Panc1 (cell line): Measurements from ENCODE around the gene HTT-AS. TPM values are rescaled to one million over a fixed set of nuclear protein-coding genes. Genes with fewer than 3 reads are reported as not detected.
"Not testable (repeated sequence)": the region's sequence is repeated elsewhere in the genome, so short reads cannot be mapped to it uniquely, and the experiment has no call there.

Experiments
- ATAC-seq: fragments of 200-7000 bp; cut with Tn5 transposase; 2 replicates; pipeline ENCODE4 v1.9.1; 2020; ENCODE audit warnings: mild to moderate bottlenecking, moderate library complexity
- BruUV-seq: library from RNA; stranded (reverse); fragments of 400-500 nt; replicated peaks from 2 replicates; lab custom pipeline; 2021; lab: Mats Ljungman, UMichigan
- CTCF ChIA-PET: fragments of 300-600 bp; sonication (Branson Sonifier 250); formaldehyde crosslinking; loops from one replicate; lab custom pipeline; 2022; ENCODE audit warnings: antibody characterized with exemption; lab: Charles Lee
- POLR2A ChIA-PET: fragments of 300-600 bp; sonication (Branson Sonifier 250); formaldehyde crosslinking; loops from one replicate; lab custom pipeline; 2022; ENCODE audit warnings: antibody characterized with exemption; lab: Charles Lee
- DNase-seq: peaks from one replicate; pipeline ENCODE4 v3.0.0-alpha.2; 2010; ENCODE audit warnings: low read depth, low spot score
- H3K27ac ChIP-seq: 2 replicates; pipeline ENCODE4 v1.5.1; 2011; ENCODE audit warnings: mild to moderate bottlenecking, low read length, inconsistent platforms
- H3K27me3 ChIP-seq: fragments of 200-500 bp; sonication (Bioruptor generic); 2 replicates; pipeline ENCODE4 v1.6.0; 2014; ENCODE audit warnings: low read length, inconsistent platforms; ENCODE audit not compliant: control insufficient read depth, insufficient read depth
- H3K36me3 ChIP-seq: fragments of 200-500 bp; sonication (Bioruptor generic); 2 replicates; pipeline ENCODE4 v1.5.1; 2014; ENCODE audit warnings: inconsistent platforms, mild to moderate bottlenecking, low read length, moderate library complexity; ENCODE audit not compliant: control insufficient read depth, insufficient read depth
- H3K4me1 ChIP-seq: 2 replicates; pipeline ENCODE4 v1.5.1; 2011; ENCODE audit warnings: inconsistent platforms, mild to moderate bottlenecking, low read length, moderate library complexity; ENCODE audit not compliant: control insufficient read depth, insufficient read depth
- H3K4me3 ChIP-seq, 2 experiments: 2 replicates each; pipeline ENCODE4 v1.5.1; 2011 to 2012; ENCODE audit warnings: low read depth in 2 of 2, low read length in 2 of 2, mild to moderate bottlenecking in 2 of 2, inconsistent platforms in 1 of 2, moderate library complexity in 1 of 2
- H3K9me3 ChIP-seq: fragments of 200-500 bp; sonication (Bioruptor generic); 2 replicates; pipeline ENCODE4 v1.5.1; 2014; ENCODE audit warnings: low read depth, mild to moderate bottlenecking, inconsistent platforms, low read length, moderate library complexity; ENCODE audit not compliant: control insufficient read depth, insufficient read depth
- POLR2AphosphoS5 ChIP-seq: IDR thresholded peaks from 2 replicates; pipeline ENCODE4 v1.6.1; 2012; ENCODE audit warnings: mild to moderate bottlenecking, low read depth, low read length, moderate library complexity
- SIN3A ChIP-seq: IDR thresholded peaks from 2 replicates; pipeline ENCODE4 v1.6.1; 2012; ENCODE audit warnings: low read depth, mild to moderate bottlenecking, low read length, moderate library complexity, borderline replicate concordance; ENCODE audit not compliant: insufficient read depth
- TCF7L2 ChIP-seq: IDR thresholded peaks from 2 replicates; pipeline ENCODE4 v1.6.1; 2011; ENCODE audit warnings: mild to moderate bottlenecking, low read depth, low read length, inconsistent platforms
- in situ Hi-C: cut with HindIII; loops from 2 replicates; pipeline ENCODE4 v1.10.0; 2016; ENCODE audit warnings: low sequenced_read_pairs, low pct_unique_long_range_greater_than_20kb
- intact Hi-C: fragments of 100-400 bp; cut with micrococcal nuclease; formaldehyde crosslinking; loops from one replicate; pipeline ENCODE4 v1.10.0; 2022; ENCODE audit not compliant: unreplicated experiment
- total RNA-seq: library from RNA; stranded (reverse); gene quantifications from one replicate; pipeline ENCODE4 v1.2.1, GENCODE V29; 2021; ENCODE audit not compliant: unreplicated experiment
- TF ChIP-seq, protein P1 (sequence below): fragments of 450-650 bp; IDR thresholded peaks from 2 replicates; pipeline ENCODE4 v1.5.1; 2017; ENCODE audit warnings: mild to moderate bottlenecking
- TF ChIP-seq, protein P2 (sequence below), 2 experiments: IDR thresholded peaks; 2 replicates each; pipeline ENCODE4 v1.6.1; 2011 to 2012; ENCODE audit warnings: low read depth in 2 of 2, control low read depth in 1 of 2, low read length in 1 of 2, mild to moderate bottlenecking in 1 of 2, moderate library complexity in 1 of 2; ENCODE audit not compliant: insufficient read depth in 1 of 2

HTT-AS gene
- total RNA-seq, 1 experiment from 2014 or later = not detected

DNA sequence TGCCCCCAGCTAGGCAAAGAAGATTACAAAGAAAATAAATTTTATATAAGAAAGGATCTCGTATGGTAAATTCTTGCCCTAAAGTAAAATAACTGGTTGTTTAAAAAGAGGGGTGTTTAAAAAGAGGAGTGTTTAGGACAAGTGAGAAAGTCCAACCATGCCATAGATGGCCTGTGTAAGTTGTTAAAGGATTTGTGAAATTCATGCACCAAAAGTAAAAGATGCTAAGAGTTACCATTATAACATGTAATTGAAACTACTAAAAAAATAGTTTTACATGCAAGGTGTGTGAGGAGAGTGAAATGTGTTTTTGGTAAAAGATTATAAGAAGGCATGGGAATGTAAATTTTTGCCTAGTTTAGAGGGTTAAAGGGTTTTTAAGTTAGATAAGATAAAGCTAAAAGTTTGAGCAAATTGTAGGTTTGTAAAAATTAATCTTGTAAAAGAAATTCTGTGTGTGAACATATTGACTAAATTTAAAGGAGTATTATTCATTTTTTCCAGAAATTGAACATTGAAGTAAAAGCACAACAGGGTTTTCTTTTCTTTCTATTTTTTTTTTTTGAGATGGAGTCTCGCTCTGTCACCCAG, 20.1 kb downstream of the HTT-AS start:
- Histone ChIP-seq H3K9me3 (no peaks in the 10 kb centered on the region), H3K4me3 (no peak overlapping the region), H3K36me3 (no peaks in the 10 kb centered on the region), H3K27me3 (no peaks in the 10 kb centered on the region), H3K4me1 (no peaks in the 10 kb centered on the region), H3K27ac (no peak overlapping the region)
- no TSS peak for BruUV-seq
- ATAC-seq (no peak), DNase-seq (no peak)
- intact Hi-C loops = no loop called here
- TF ChIP-seq, protein P1, sequence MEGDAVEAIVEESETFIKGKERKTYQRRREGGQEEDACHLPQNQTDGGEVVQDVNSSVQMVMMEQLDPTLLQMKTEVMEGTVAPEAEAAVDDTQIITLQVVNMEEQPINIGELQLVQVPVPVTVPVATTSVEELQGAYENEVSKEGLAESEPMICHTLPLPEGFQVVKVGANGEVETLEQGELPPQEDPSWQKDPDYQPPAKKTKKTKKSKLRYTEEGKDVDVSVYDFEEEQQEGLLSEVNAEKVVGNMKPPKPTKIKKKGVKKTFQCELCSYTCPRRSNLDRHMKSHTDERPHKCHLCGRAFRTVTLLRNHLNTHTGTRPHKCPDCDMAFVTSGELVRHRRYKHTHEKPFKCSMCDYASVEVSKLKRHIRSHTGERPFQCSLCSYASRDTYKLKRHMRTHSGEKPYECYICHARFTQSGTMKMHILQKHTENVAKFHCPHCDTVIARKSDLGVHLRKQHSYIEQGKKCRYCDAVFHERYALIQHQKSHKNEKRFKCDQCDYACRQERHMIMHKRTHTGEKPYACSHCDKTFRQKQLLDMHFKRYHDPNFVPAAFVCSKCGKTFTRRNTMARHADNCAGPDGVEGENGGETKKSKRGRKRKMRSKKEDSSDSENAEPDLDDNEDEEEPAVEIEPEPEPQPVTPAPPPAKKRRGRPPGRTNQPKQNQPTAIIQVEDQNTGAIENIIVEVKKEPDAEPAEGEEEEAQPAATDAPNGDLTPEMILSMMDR = no peak
- TF ChIP-seq POLR2AphosphoS5 (no peak), TCF7L2 (no peak), SIN3A (no peak)
- TF ChIP-seq, protein P2, sequence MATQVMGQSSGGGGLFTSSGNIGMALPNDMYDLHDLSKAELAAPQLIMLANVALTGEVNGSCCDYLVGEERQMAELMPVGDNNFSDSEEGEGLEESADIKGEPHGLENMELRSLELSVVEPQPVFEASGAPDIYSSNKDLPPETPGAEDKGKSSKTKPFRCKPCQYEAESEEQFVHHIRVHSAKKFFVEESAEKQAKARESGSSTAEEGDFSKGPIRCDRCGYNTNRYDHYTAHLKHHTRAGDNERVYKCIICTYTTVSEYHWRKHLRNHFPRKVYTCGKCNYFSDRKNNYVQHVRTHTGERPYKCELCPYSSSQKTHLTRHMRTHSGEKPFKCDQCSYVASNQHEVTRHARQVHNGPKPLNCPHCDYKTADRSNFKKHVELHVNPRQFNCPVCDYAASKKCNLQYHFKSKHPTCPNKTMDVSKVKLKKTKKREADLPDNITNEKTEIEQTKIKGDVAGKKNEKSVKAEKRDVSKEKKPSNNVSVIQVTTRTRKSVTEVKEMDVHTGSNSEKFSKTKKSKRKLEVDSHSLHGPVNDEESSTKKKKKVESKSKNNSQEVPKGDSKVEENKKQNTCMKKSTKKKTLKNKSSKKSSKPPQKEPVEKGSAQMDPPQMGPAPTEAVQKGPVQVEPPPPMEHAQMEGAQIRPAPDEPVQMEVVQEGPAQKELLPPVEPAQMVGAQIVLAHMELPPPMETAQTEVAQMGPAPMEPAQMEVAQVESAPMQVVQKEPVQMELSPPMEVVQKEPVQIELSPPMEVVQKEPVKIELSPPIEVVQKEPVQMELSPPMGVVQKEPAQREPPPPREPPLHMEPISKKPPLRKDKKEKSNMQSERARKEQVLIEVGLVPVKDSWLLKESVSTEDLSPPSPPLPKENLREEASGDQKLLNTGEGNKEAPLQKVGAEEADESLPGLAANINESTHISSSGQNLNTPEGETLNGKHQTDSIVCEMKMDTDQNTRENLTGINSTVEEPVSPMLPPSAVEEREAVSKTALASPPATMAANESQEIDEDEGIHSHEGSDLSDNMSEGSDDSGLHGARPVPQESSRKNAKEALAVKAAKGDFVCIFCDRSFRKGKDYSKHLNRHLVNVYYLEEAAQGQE (IDR thresholded peaks at IDR 0.05; ENCODE audit: insufficient read depth in 1 of 2, low read depth in 2 of 2, low read length in 1 of 2) = no peak
- ChIA-PET CTCF (no interaction called here), POLR2A (no interaction called here)
- in situ Hi-C loops = no loop called here

DNA sequence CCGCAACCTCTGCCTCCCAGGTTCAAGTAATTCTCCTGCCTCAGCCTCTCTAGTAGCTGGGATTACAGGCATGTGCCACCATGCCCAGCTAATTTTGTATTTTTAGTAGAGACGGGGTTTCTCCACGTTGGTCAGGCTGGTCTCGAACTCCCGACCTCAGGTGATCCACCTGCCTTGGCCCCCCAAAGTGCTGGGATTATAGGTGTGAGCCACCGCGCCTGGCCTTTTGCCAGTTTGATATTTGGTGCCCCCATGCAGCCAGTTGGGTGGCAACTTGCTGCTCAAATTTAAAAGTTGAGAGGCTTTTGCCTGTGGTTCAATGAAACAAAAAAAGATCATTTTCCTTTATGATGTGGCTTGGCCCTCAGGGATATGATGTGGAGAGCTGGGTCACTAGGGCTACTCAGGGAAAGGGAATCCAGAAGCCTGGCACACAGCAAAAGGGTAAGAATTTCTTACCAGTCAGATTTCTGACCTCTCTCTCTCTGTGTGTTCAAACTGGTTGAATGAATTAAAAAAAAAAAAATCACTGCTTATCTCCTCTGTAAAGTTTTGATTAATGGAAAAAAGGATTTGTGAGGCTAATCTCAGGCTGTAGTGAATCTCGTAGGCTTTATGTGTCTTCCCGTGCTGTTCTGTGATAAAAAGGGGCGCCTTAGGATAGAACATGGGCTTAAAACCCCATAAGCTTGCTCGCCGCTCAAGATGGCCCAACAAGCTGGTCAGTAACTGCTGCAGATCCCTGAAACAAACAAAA, 23.0 kb downstream of the HTT-AS start:
- CTCF ChIA-PET = interaction anchor here (0.6 kb wide), 1 partner anchor 8 kb away, joined by 4 read pairs; no protein-coding TSS in a partner anchor
- H3K4me1 ChIP-seq, H3K9me3 ChIP-seq, POLR2A ChIA-PET, DNase-seq, in situ Hi-C loops, intact Hi-C loops, H3K4me3 ChIP-seq, H3K27me3 ChIP-seq, BruUV-seq, ATAC-seq, H3K36me3 ChIP-seq, H3K27ac ChIP-seq: not testable (repeated sequence)
